H4 (cell line): ENCODE results near the gene DDX23. TPM values are rescaled to one million over a fixed set of nuclear protein-coding genes. Genes with fewer than 3 reads are reported as not detected.

Experiments
- total RNA-seq: library from RNA; depleted of rRNA; stranded (reverse); fragments of >200 nt; shearing (Covaris generic); gene quantifications from 2 replicates; pipeline ENCODE4 v1.2.3, GENCODE V29; 2014; rRNA removed

The DDX23 gene
- total RNA-seq, 1 experiment from 2014 or later, result 75.0 TPM

Other genes starting within 250 kb of the DDX23 start
- 70.0 and 87.5 TPM in 2 replicates for gene KANSL2, start 169.9 kb downstream of the DDX23 start, total RNA-seq
- gene CCNT1, start 135.5 kb downstream of the DDX23 start, total RNA-seq, result 25.7 and 26.9 TPM in 2 replicates
- 7.8 and 8.5 TPM in 2 replicates for gene ADCY6, start 63.1 kb downstream of the DDX23 start, total RNA-seq
- gene CACNB3, start 33.7 kb downstream of the DDX23 start, total RNA-seq, result 15.1 and 17.7 TPM in 2 replicates
- 0.06 and 0.14 TPM in 2 replicates for gene RND1, start 13.7 kb upstream of the DDX23 start, total RNA-seq
- 12.1 and 14.2 TPM in 2 replicates for gene FKBP11, start 73.3 kb upstream of the DDX23 start, total RNA-seq
- gene ARF3, start 105.3 kb upstream of the DDX23 start, total RNA-seq, result 111 and 127 TPM in 2 replicates
- 0.08 TPM in 1 of 2 replicates, not detected in the other for gene WNT10B, start 119.6 kb upstream of the DDX23 start, total RNA-seq
- gene WNT1, start 126.2 kb upstream of the DDX23 start, total RNA-seq, result not detected in 2 replicates
- gene DDN, start 147.2 kb upstream of the DDX23 start, total RNA-seq, result 0.06 and 0.14 TPM in 2 replicates
- gene PRKAG1, start 166.6 kb upstream of the DDX23 start, total RNA-seq, result 94.4 and 105 TPM in 2 replicates
- gene KMT2D, start 208.6 kb upstream of the DDX23 start, total RNA-seq, result 6.9 and 9.4 TPM in 2 replicates
- 0.99 and 2.4 TPM in 2 replicates for gene RHEBL1, start 217.8 kb upstream of the DDX23 start, total RNA-seq
- 0.02 TPM in 1 of 2 replicates, not detected in the other for gene DHH, start 242.6 kb upstream of the DDX23 start, total RNA-seq